Measurements from ENCODE around the gene TGM5.

GRCh38 chr15:43219929-43220928 lies 46.5 kb downstream of the TGM5 start:
- TF ChIP-seq CTCF (conservative IDR thresholded peaks at IDR 0.05; ENCODE audit: low read depth in 2 of 2) (no peak), JUNB (IDR thresholded peaks at IDR 0.05; ENCODE audit: unreplicated experiment) (no peak), REST (IDR thresholded peaks at IDR 0.05; ENCODE audit: unreplicated experiment) (no peak), POLR2AphosphoS5 (IDR thresholded peaks at IDR 0.05; ENCODE audit: low read depth) (no peak), EZH2 (IDR thresholded peaks at IDR 0.05; ENCODE audit: low read depth, unreplicated experiment) (no peak), ETS1 (IDR thresholded peaks at IDR 0.05) (no peak), EZH2phosphoT487 (IDR thresholded peaks at IDR 0.05; ENCODE audit: unreplicated experiment) (no peak), ZNF331 (CRISPR knock-in tag; IDR thresholded peaks at IDR 0.05; ENCODE audit: low read depth) (no peak), STAT1 (IDR thresholded peaks at IDR 0.05; ENCODE audit: unreplicated experiment) (no peak), NANOG (IDR thresholded peaks at IDR 0.05; ENCODE audit: borderline replicate concordance) (no peak), ZNF462 (CRISPR knock-in tag; IDR thresholded peaks at IDR 0.05) (no peak)
